Testis (tissue), 3 donors: ENCODE results near the gene STXBP6. TPM values are rescaled to one million over a fixed set of nuclear protein-coding genes. Genes with fewer than 3 reads are reported as not detected.

Experiments used
- DNase-seq: peaks from one replicate; pipeline ENCODE4 v3.0.0-alpha.2; 2019
- H3K27ac ChIP-seq, 2 donors: fragments of 200-600 bp; sonication (generic); one replicate each; pipeline ENCODE4 v1.5.1; 2019
- H3K27me3 ChIP-seq: fragments of 200-600 bp; sonication (generic); one replicate; pipeline ENCODE4 v1.5.1; 2019
- H3K36me3 ChIP-seq: fragments of 200-600 bp; sonication (generic); one replicate; pipeline ENCODE4 v1.5.1; 2017; ENCODE audit warnings: low read depth; ENCODE audit errors: missing control alignments
- H3K4me1 ChIP-seq: fragments of 200-600 bp; sonication (generic); one replicate; pipeline ENCODE4 v1.5.1; 2019
- H3K4me3 ChIP-seq, 2 donors: fragments of 200-600 bp; sonication (generic); one replicate each; pipeline ENCODE4 v1.5.1; 2017 to 2019
- H3K9me3 ChIP-seq: fragments of 200-600 bp; sonication (generic); one replicate; pipeline ENCODE4 v1.5.1; 2017
- CTCF ChIP-seq, 3 experiments: fragments of 450-650 bp in 2 of 3; fragments of 200-600 bp in 1 of 3; sonication (generic) in 1 of 3; IDR thresholded peaks; one replicate each; pipeline ENCODE4 v1.5.1; 2016 to 2019; ENCODE audit warnings: antibody characterized with exemption in 3 of 3, mild to moderate bottlenecking in 2 of 3, moderate library complexity in 1 of 3
- POLR2A ChIP-seq: fragments of 450-650 bp; IDR thresholded peaks from one replicate; pipeline ENCODE4 v1.6.1; 2017; ENCODE audit warnings: antibody characterized with exemption, mild to moderate bottlenecking, moderate library complexity
- WGBS, 2 donors: methylation state at CpG; one replicate each; pipeline ENCODE4 v1.1.5; 2018; 5-methylcytosine and 5-hydroxymethylcytosine counted together
- intact Hi-C: fragments of 100-400 bp; cut with DNase I; formaldehyde crosslinking; loops from one replicate; pipeline ENCODE4 v1.15.1; 2023; ENCODE audit warnings: low total_unique reads
- polyA plus RNA-seq: library from polyadenylated mRNA; stranded (reverse); fragments of 350-450 nt; fragmentation: Illumina TruSeq; extraction: RNeasy Lipid Tissue Mini Kit (QIAGEN cat#74804); gene quantifications from one replicate; pipeline ENCODE4 v1.2.3, GENCODE V29; 2014; ENCODE audit warnings: low read depth, low replicate concordance; ENCODE audit not compliant: insufficient read depth
- total RNA-seq, 2 donors: library from RNA; depleted of rRNA; stranded (reverse); fragments of >200 nt; gene quantifications; one replicate each; pipeline ENCODE4 v1.2.3, GENCODE V29; 2016

Gene STXBP6
- total and polyA plus RNA-seq, 3 donors from 2014 or later, result 4.7 to 11.3 (median 8.6) TPM

DNA sequence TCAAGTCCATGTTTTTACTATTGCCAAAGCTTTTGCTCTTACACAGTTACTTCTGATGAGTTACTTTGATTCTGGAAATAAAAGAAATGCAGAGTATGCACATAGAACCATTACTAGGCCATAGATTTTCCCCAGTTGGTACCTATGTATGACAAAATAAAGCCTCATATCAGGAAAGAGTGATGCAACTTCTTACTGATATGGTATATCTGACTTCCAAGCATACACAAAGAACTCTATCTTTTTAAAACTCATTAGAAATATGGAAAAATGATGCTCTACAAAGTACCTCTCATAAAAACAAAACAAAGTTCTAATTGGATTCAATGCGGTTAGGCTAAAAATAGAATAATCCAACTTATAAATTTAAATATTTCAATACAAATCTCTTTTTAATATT is 92.1 kb downstream of the STXBP6 start:
- intact Hi-C loops, result no loop called here
- Histone ChIP-seq H3K9me3 (no peaks in the 10 kb centered on the region), H3K36me3 (no peaks in the 10 kb centered on the region), H3K4me1 (no peaks in the 10 kb centered on the region), H3K27ac (no peak overlapping the region), H3K27me3 (no peaks in the 10 kb centered on the region), H3K4me3 (no peak overlapping the region)
- TF ChIP-seq CTCF (IDR thresholded peaks at IDR 0.05) (no peak), POLR2A (no peak)
- 86% methylated on average over 1 of the region's 1 CpG for WGBS, 2 donors
- DNase-seq, result no peak

- 89% methylated on average over 4 of the region's 4 CpGs for WGBS, 2 donors
- H3K4me1 ChIP-seq, result no peaks in the 10 kb centered on the region
- no peak for TF ChIP-seq POLR2A
- TF ChIP-seq CTCF (IDR thresholded peaks at IDR 0.05), result no peak
Observed at GRCh38 chr14:24956104-24956503, 93.8 kb downstream of the STXBP6 start.

GRCh38 chr14:24954700-24955037 is 95.3 kb downstream of the STXBP6 start:
- intact Hi-C loops, result no loop called here
- H3K9me3 ChIP-seq, result no peaks in the 10 kb centered on the region
- H3K27me3 ChIP-seq, result no peaks in the 10 kb centered on the region
- H3K4me3 ChIP-seq, result no peak overlapping the region
- H3K27ac ChIP-seq, result no peak overlapping the region
- 67 to 94% methylated on average over 2 of the region's 2 CpGs for WGBS, 2 donors
- DNase-seq, result no peak
- H3K36me3 ChIP-seq, result no peaks in the 10 kb centered on the region
- H3K4me1 ChIP-seq, result no peaks in the 10 kb centered on the region
- TF ChIP-seq CTCF (IDR thresholded peaks at IDR 0.05) (no peak), POLR2A (no peak)

More at GRCh38 chr14:24956104-24956503, 93.8 kb downstream of the STXBP6 start:
- Histone ChIP-seq H3K36me3 (no peaks in the 10 kb centered on the region), H3K4me3 (no peak overlapping the region), H3K9me3 (no peaks in the 10 kb centered on the region), H3K27me3 (no peaks in the 10 kb centered on the region), H3K27ac (no peak overlapping the region)
- no peak for DNase-seq
- intact Hi-C loops, result no loop called here

- H3K27me3 ChIP-seq, result no peaks in the 10 kb centered on the region
- WGBS, 2 donors, result 56 to 62% methylated on average over 4 of the region's 4 CpGs
- H3K36me3 ChIP-seq, result no peaks in the 10 kb centered on the region
- H3K27ac ChIP-seq, result no peak overlapping the region
- TF ChIP-seq CTCF (IDR thresholded peaks at IDR 0.05) (no peak), POLR2A (no peak)
- no peaks in the 10 kb centered on the region for H3K4me1 ChIP-seq
- H3K4me3 ChIP-seq, result no peak overlapping the region
- intact Hi-C loops, result no loop called here
- DNase-seq, result no peak
- H3K9me3 ChIP-seq, result no peaks in the 10 kb centered on the region
Observed at GRCh38 chr14:24954037-24954699, 95.8 kb downstream of the STXBP6 start.
